ENCODE measurements around the gene SFXN3. TPM values are rescaled to one million over a fixed set of nuclear protein-coding genes. Genes with fewer than 3 reads are reported as not detected.

SFXN3 gene
- total RNA-seq, 1 donor from 2014 or later = 72.4 TPM

GRCh38 chr10:101060036-101060950 is 29.3 kb downstream of the SFXN3 start:
- TF ChIP-seq CTCF (IDR thresholded peaks at IDR 0.05) = peak; percentile 75 to 89 (median 78)
- Histone ChIP-seq H3K4me3 (peak overlapping the region; percentile 60 to 79), H3K36me3 (no peaks in the 10 kb centered on the region), H3K27ac (peak overlapping the region; percentile 96 to 98), H3K9me3 (no peaks in the 10 kb centered on the region), H3K4me1 (peaks cover 2 to 33% of the 10 kb centered on the region in 2 donors), H3K27me3 (no peaks in the 10 kb centered on the region)
- peak; percentile 82 to 96 for DNase-seq (ENCODE audit: low spot score in 2 of 2)
- intact Hi-C loops (cut with DNase I) = loop anchor here (1.0 to 10.0 kb wide), 6 partner anchors 8 to 995 kb away; partner anchors contain the start of genes ARMH3, LZTS2 and SLF2

DNA sequence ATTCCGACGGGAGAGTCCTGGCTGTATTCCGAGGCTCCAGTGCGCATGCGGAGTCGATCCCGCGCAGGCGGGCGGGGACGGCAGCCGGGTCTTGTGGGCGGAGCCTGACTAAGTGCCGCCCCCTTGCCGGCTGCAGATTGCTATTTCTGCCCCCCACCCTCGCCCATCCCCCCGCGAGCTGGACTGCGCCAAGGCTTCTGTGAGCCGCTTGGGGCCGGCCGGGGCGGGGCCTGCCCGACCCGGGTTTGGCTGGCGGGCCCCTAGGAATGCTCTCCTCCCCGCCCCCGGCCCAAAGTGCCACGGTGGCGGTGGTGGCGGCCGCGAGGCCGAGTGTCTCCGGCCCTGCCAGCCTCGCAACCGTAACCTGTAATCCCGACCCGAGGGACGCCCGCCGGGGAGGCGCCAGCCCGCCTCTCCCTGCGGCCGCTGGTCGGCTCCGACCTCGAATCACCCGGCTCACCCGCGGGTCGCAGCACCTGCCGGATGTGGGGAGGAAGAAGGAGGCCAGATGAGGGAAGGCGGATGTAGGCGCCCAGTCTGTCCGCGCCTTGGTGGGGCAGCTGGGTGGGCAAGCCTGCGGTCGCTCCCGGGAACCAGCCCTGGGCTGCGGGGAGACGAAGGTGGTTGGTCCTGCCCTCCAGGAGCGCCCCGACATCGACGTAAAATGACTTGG is 30.1 kb downstream of the SFXN3 start:
- peak; percentile 81 to 97 for DNase-seq (ENCODE audit: low spot score in 2 of 2)
- Histone ChIP-seq H3K4me3 (peak overlapping the region; percentile 60 to 79), H3K36me3 (no peaks in the 10 kb centered on the region), H3K9me3 (no peaks in the 10 kb centered on the region), H3K4me1 (peaks cover 7 to 35% of the 10 kb centered on the region in 2 donors), H3K27ac (peak overlapping the region; percentile 96 to 98), H3K27me3 (no peaks in the 10 kb centered on the region)
- TF ChIP-seq CTCF (IDR thresholded peaks at IDR 0.05) = no peak
- intact Hi-C loops (cut with DNase I) = loop anchor here (1.0 to 10.0 kb wide), 7 partner anchors 7 to 994 kb away; partner anchors contain the start of genes ARMH3, LZTS2, PDZD7 and SFXN3

- H3K4me1 ChIP-seq = peaks cover 9 to 39% of the 10 kb centered on the region in 2 donors
These were observed 30.7 kb downstream of the SFXN3 start, which contains the start of gene KAZALD1 for GRCh38 chr10:101061624-101062231. KAZALD1 (plus strand) TSS chr10:101061989; CDS start chr10:101062593, 604 bp downstream.

GRCh38 chr10:101062232-101063049 is 31.4 kb downstream of the SFXN3 start:
- TF ChIP-seq CTCF (IDR thresholded peaks at IDR 0.05) = peak; percentile 43 to 80 (median 64)
- Histone ChIP-seq H3K4me3 (peak overlapping the region; percentile 60 to 79), H3K4me1 (peaks cover 15 to 46% of the 10 kb centered on the region in 2 donors), H3K27me3 (no peaks in the 10 kb centered on the region), H3K36me3 (no peaks in the 10 kb centered on the region), H3K27ac (peak overlapping the region; percentile 96 to 98), H3K9me3 (no peaks in the 10 kb centered on the region)
- no peak for DNase-seq (ENCODE audit: low spot score in 2 of 2)
- intact Hi-C loops (cut with DNase I) = loop anchor here (5.0 to 10.0 kb wide), 3 partner anchors 150 to 992 kb away; partner anchors contain the start of genes ARMH3 and SLF2

More at GRCh38 chr10:101061624-101062231, 30.7 kb downstream of the SFXN3 start, which contains the start of gene KAZALD1:
- no peaks in the 10 kb centered on the region for H3K36me3 ChIP-seq
- H3K27ac ChIP-seq = peak within 1 kb of the TSS; percentile 96 to 98
- no peak for TF ChIP-seq CTCF (IDR thresholded peaks at IDR 0.05)
- no peaks in the 10 kb centered on the region for H3K27me3 ChIP-seq
- peak in 1 of 2 donors; percentile 79 for DNase-seq (ENCODE audit: low spot score in 2 of 2)
- intact Hi-C loops (cut with DNase I) = loop anchor here (1.0 to 10.0 kb wide), 5 partner anchors 30 to 993 kb away; partner anchors contain the start of genes ARMH3, LZTS2, PDZD7 and SFXN3
- H3K4me3 ChIP-seq = peak within 1 kb of the TSS; percentile 60 to 79
- no peaks in the 10 kb centered on the region for H3K9me3 ChIP-seq
